Mammary epithelial cell (primary cell): ENCODE data around the gene CD22.

Experiments
- CTCF ChIP-seq, 2 donors: IDR thresholded peaks in 1 of 2; conservative IDR thresholded peaks in 1 of 2; 2 replicates each; pipeline ENCODE4 v1.5.1; 2011 to 2012; ENCODE audit warnings: inconsistent platforms in 2 of 2, low read length in 2 of 2, mild to moderate bottlenecking in 2 of 2, control low read depth in 1 of 2, low read depth in 1 of 2; ENCODE audit not compliant: insufficient read depth in 1 of 2; ENCODE audit errors: extremely low read depth in 1 of 2
- EZH2 ChIP-seq: IDR thresholded peaks from 2 replicates; pipeline ENCODE4 v1.6.1; 2012; ENCODE audit warnings: low read length, inconsistent platforms, borderline replicate concordance

- TF ChIP-seq CTCF (conservative IDR thresholded peaks at IDR 0.05 in 1 of 2, IDR thresholded peaks at IDR 0.05 in 1 of 2; ENCODE audit: extremely low read depth in 1 of 2, insufficient read depth in 1 of 2, low read depth in 1 of 2, low read length in 2 of 2) (no peak), EZH2 (no peak)
Observed at GRCh38 chr19:35345671-35346111, 16.7 kb downstream of the CD22 start.
